Ishikawa (cell line): ENCODE data around the gene MYO16.

Source experiments
- CEBPB ChIP-seq: IDR thresholded peaks from 2 replicates; pipeline ENCODE4 v1.6.1; 2012
- CREB1 ChIP-seq: IDR thresholded peaks from 2 replicates; pipeline ENCODE4 v1.6.1; 2012; ENCODE audit warnings: low read depth
- EP300 ChIP-seq: IDR thresholded peaks from 2 replicates; pipeline ENCODE4 v1.6.1; 2012; ENCODE audit warnings: borderline replicate concordance
- FOXM1 ChIP-seq: IDR thresholded peaks from 2 replicates; pipeline ENCODE4 v1.6.1; 2012; ENCODE audit warnings: low read depth, borderline replicate concordance
- NFIC ChIP-seq: IDR thresholded peaks from 2 replicates; pipeline ENCODE4 v1.6.1; 2012
- RAD21 ChIP-seq: IDR thresholded peaks from 2 replicates; pipeline ENCODE4 v1.6.1; 2012; ENCODE audit warnings: low read depth
- TAF1 ChIP-seq: IDR thresholded peaks from 2 replicates; pipeline ENCODE4 v1.6.1; 2012; ENCODE audit warnings: low read depth, mild to moderate bottlenecking
- TCF12 ChIP-seq: IDR thresholded peaks from 2 replicates; pipeline ENCODE4 v1.6.1; 2012; ENCODE audit warnings: low read depth
- TEAD4 ChIP-seq: IDR thresholded peaks from 2 replicates; pipeline ENCODE4 v1.6.1; 2012
- YY1 ChIP-seq: IDR thresholded peaks from 2 replicates; pipeline ENCODE4 v1.6.1; 2012; ENCODE audit warnings: low read depth
- ZBTB7A ChIP-seq: IDR thresholded peaks from 2 replicates; pipeline ENCODE4 v1.6.1; 2012; ENCODE audit warnings: low read depth
- TF ChIP-seq, protein P1 (sequence below): IDR thresholded peaks from 2 replicates; pipeline ENCODE4 v1.6.1; 2012
- TF ChIP-seq, protein P2 (sequence below): IDR thresholded peaks from 2 replicates; pipeline ENCODE4 v1.6.1; 2012; ENCODE audit warnings: low read depth, mild to moderate bottlenecking

DNA sequence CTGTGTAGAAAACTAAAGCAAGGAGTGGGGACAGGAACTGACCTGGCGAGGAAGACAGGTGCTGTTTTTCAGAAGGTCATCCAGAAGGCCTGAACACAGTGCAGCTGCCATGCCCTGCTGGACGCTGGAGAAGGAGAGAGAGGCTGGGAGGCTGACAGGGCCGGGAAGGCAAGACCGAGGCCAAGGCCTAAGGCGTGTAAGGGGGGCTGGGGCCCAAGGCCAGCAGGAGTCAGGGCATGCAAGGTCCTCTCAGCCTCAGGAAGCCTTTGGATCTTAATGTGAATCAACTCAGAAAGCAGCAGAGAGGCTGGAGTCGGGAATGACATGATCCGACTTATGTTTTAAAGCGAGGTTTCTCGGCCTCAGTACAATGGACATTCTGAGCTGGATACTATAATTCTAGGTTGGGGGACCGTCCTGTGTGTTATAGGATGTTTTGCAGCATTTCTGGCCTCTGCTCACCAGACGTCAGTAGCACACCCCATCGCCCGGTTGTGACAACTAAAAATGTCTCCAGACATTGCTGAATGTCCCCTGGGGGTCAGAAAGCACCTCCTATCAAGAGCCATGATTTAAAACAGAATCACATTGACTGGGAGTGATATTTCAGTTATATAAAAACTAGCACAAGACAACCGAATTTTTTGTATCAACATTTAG is 530.4 kb downstream of the MYO16 start:
- TF ChIP-seq RAD21 (no peak), TAF1 (no peak), EP300 (no peak), NFIC (no peak), ZBTB7A (no peak), YY1 (no peak), TEAD4 (no peak), TCF12 (no peak), FOXM1 (no peak), CEBPB (no peak), CREB1 (no peak)
- TF ChIP-seq, protein P1, sequence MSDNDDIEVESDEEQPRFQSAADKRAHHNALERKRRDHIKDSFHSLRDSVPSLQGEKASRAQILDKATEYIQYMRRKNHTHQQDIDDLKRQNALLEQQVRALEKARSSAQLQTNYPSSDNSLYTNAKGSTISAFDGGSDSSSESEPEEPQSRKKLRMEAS: no peak
- TF ChIP-seq, protein P2, sequence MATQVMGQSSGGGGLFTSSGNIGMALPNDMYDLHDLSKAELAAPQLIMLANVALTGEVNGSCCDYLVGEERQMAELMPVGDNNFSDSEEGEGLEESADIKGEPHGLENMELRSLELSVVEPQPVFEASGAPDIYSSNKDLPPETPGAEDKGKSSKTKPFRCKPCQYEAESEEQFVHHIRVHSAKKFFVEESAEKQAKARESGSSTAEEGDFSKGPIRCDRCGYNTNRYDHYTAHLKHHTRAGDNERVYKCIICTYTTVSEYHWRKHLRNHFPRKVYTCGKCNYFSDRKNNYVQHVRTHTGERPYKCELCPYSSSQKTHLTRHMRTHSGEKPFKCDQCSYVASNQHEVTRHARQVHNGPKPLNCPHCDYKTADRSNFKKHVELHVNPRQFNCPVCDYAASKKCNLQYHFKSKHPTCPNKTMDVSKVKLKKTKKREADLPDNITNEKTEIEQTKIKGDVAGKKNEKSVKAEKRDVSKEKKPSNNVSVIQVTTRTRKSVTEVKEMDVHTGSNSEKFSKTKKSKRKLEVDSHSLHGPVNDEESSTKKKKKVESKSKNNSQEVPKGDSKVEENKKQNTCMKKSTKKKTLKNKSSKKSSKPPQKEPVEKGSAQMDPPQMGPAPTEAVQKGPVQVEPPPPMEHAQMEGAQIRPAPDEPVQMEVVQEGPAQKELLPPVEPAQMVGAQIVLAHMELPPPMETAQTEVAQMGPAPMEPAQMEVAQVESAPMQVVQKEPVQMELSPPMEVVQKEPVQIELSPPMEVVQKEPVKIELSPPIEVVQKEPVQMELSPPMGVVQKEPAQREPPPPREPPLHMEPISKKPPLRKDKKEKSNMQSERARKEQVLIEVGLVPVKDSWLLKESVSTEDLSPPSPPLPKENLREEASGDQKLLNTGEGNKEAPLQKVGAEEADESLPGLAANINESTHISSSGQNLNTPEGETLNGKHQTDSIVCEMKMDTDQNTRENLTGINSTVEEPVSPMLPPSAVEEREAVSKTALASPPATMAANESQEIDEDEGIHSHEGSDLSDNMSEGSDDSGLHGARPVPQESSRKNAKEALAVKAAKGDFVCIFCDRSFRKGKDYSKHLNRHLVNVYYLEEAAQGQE: no peak
